HG03342 (cell line): ENCODE data around the gene GALNT14.
"Not testable (repeated sequence)": the region's sequence is repeated elsewhere in the genome, so short reads cannot be mapped to it uniquely, and the experiment has no call there.

ENCODE experiments used
- ATAC-seq: cut with Tn5 transposase; IDR thresholded peaks from one replicate; pipeline ENCODE4 v1.9.1; 2021; ENCODE audit warnings: mild to moderate bottlenecking, moderate library complexity; ENCODE audit not compliant: unreplicated experiment

The GALNT14 gene

DNA sequence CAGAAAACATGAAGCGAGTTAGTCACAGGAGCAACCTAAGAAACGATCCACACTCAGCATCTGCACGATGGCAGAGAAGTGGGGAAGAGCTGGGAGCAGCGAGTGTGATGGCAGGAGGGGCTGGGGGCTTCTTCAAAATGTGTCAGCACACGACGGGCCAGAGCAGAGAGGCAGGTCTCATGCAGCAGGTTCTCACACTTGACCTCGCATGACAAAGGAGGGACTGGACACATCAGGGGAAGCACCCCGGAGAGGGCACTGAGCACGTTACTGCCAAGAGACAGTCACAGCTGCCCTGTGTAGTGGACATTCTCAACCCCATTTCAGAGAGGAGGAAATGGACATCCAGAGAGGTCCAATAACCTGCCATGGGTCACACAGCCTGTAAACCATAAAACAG is 226.9 kb downstream of the GALNT14 start:
- no peak for ATAC-seq

DNA sequence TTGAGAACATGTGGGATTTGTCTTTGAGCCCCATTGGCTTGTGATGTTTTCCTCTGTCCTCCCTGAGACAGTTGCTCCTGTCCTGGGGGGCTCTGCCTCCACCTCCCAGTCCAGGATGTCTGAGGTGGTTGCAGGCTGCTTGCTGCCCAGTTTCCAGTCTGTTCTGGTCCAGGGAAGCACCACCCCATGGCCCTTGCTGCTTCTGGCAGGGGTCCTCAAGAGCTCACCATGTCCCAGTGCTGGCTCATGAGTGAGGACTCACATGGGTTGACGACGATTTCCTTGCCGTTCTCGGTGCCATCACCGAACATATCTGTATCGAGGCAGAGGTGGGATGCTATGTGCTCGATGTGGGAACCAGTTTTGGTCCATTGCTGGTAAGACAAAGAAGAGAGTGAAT is 227.6 kb downstream of the GALNT14 start:
- no peak for ATAC-seq

GRCh38 chr2:30904437-30904836 is 233.8 kb downstream of the GALNT14 start:
- ATAC-seq, result not testable (repeated sequence)

GRCh38 chr2:30903326-30903725 is 234.9 kb downstream of the GALNT14 start:
- ATAC-seq, result no peak

GRCh38 chr2:30900381-30900780 is 237.9 kb downstream of the GALNT14 start:
- no peak for ATAC-seq

GRCh38 chr2:30899516-30900054 is 238.7 kb downstream of the GALNT14 start:
- no peak for ATAC-seq

DNA sequence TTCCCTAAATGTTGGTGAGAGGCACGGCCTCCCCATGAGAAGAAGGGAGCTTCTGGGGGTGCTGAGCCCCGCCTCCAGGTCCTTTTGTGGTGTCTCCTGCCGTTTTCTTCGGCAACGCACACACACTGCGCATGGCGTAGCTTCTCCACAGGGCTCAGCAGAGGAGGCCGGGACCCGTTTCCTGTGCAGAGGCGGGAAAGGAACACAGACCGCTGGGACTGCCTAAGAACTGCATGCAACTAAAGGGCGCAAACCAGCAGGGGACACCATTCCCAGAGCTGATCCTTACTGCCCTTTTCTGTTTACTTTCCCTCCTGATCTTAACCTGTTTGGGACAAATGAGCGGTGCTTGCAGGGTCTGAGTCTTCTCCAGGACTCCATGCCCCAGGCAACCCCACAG is 240.7 kb downstream of the GALNT14 start:
- no peak for ATAC-seq

- peak; percentile 72 for ATAC-seq
Measured at GRCh38 chr2:30894498-30895119, 243.6 kb downstream of the GALNT14 start.

- no peak for ATAC-seq
Measured at GRCh38 chr2:30888852-30889409, 249.3 kb downstream of the GALNT14 start.

GRCh38 chr2:30886080-30886479 is 252.2 kb downstream of the GALNT14 start:
- ATAC-seq, result no peak

- ATAC-seq, result no peak
Measured at GRCh38 chr2:30883822-30884221, 254.4 kb downstream of the GALNT14 start.

- ATAC-seq, result no peak
Measured at GRCh38 chr2:30883184-30883583, 255.1 kb downstream of the GALNT14 start.

- no peak for ATAC-seq
Measured at GRCh38 chr2:30880516-30880915, 257.7 kb downstream of the GALNT14 start.

DNA sequence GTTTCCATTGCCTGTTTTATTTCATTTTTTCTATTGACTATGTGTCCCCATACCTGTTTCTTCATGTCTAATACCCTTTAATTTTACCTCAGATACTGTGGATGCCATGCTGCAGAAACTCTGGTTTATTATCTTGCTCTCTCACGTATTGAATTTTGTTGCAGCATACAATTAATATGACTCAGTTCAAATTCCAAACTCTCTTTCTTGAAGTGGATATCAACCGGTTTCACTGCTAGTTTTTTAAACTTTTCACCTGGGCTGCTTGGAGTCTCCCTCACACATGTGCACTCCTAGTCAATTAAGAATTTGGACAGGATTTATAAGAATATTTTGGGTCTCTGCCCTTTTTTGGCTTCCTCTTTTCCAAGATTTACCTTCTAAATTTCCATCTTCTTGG is 260.4 kb downstream of the GALNT14 start:
- no peak for ATAC-seq

DNA sequence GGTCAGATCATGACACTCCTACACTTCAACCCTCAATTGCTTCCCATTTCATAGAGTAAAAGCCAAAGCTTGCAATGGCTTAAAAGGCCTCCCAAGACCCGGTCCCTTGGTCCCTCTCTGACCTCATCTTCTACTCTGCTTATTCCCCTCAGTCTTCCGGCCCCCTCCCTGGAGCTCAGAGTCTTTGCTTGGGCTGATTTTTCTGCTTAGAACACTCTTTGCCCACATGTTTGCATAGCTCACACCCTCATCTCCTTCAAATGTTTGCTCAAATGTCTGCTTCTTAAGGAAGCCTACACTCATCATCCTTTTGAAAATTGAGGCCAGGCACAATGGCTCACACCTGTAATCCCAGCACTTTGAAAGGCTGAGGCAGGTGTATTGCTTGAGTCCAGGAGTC is 265.4 kb downstream of the GALNT14 start:
- no peak for ATAC-seq

DNA sequence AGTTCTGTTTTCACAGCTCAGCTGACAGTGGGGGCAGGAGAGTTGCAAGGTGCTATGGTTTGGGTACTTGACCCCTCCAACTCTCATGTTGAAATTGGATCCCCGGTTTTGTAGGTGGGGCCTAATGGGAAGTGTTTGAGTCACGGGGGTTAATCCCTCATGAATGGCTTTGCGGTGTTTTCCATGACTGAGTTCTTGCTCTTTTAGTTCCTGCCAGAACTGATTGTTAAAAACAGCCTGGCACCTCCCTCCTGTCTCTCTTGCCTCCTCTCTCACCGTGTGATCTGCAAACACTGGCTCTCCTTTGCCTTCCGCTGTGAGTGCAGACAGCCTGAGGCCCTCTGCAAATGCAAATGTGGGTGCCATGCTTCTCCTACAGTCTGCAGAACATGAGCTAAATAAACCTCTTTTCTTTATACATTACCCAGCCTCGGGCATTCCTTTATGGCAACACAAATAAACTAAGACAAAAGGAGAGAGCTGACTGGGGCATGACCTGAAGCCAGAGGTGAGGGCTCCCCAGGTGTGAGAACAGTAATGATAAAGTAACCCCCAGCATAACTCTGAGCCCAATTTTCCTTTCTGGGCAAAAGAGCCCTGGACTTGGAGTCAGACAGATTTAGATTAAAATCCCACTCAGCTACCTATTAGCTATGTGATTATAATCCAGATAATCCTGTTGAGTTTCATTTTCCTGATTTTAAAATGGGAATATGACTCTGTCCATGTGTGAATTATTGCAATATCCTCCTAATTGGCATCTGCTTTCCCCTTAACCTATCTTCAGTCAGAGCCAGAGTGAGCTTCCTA is 266.1 kb downstream of the GALNT14 start:
- no peak for ATAC-seq

GRCh38 chr2:30871440-30871839 is 266.8 kb downstream of the GALNT14 start:
- no peak for ATAC-seq

- ATAC-seq, result no peak
Measured at GRCh38 chr2:30869988-30870387, 268.3 kb downstream of the GALNT14 start.

DNA sequence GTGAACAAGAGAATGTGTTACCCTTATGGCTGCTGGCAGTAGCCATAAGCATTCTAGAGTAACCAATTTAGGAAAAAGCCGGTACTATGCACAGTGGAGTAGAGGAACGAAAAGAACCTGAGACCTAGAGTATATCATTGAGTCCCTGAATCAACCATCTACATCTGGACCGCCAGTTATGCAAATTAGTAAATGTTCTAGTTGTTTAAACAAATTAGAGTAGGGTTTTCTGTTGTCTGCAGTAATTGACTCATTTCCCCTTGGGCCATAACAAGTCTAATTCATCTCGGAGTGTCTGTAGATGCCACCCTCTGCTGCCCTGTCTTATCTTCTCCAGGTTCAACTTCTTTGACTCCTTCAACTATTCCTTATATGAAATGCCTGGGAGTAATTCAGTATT is 270.9 kb downstream of the GALNT14 start:
- no peak for ATAC-seq

- ATAC-seq, result no peak
Measured at GRCh38 chr2:30866974-30867373, 271.3 kb downstream of the GALNT14 start.

- ATAC-seq, result no peak
Measured at GRCh38 chr2:30865892-30866681, 272.2 kb downstream of the GALNT14 start.
